NCI-H345 treated with DMSO at 0.1 percent for 48 hours (cell line): ENCODE data around the gene CSF1R.
"Not testable (repeated sequence)": the region's sequence is repeated elsewhere in the genome, so short reads cannot be mapped to it uniquely, and the experiment has no call there.

Experiments
- DNase-seq: peaks from one replicate; lab custom pipeline; 2025; ENCODE audit not compliant: unreplicated experiment; lab: John Stamatoyannopoulos, UW

The CSF1R gene

DNA sequence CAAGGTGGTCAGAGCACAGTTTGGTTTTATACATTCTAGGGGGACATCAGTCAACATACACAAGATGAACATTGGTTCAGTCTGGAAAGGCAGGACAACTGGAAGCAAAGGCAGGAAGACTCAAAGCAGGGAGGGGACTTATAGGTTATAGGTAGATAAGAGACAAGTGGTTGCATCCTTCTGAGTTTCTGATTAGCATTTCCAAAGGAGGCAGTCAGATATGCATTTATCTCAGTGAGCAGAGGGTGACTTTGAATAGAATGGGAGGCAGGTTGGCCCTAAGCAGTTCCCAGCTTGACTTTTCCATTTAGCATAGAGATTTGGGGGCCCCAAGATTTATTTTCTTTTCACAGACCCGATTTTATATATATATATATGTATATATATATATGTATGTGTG is 58.3 kb downstream of the CSF1R start:
- not testable (repeated sequence) for DNase-seq

- no peak for DNase-seq
Observed at GRCh38 chr5:150026682-150027172, 59.6 kb downstream of the CSF1R start.

GRCh38 chr5:150024346-150024984 is 61.9 kb downstream of the CSF1R start:
- no peak for DNase-seq

- no peak for DNase-seq
Observed at GRCh38 chr5:150023136-150023535, 63.2 kb downstream of the CSF1R start.

GRCh38 chr5:150022681-150023080 is 63.7 kb downstream of the CSF1R start:
- DNase-seq: no peak

DNA sequence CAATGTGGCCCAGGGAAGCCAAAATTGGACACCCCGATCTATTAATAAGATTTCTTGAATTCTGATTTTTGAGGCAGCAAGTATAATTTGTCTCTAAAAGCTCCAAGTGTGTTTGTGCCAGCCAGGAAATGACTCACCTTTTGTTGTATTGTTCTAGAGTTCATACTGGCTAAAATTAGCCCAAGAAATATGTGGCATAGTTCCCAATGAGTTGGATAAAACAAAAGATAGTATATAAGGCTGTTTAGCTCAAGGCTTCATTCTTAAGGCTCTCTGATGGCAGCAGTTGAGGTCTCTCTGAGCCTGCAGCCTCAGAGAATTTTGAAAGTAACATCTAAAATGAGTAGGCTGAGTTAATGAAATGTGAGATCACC is 64.2 kb downstream of the CSF1R start:
- no peak for DNase-seq

DNA sequence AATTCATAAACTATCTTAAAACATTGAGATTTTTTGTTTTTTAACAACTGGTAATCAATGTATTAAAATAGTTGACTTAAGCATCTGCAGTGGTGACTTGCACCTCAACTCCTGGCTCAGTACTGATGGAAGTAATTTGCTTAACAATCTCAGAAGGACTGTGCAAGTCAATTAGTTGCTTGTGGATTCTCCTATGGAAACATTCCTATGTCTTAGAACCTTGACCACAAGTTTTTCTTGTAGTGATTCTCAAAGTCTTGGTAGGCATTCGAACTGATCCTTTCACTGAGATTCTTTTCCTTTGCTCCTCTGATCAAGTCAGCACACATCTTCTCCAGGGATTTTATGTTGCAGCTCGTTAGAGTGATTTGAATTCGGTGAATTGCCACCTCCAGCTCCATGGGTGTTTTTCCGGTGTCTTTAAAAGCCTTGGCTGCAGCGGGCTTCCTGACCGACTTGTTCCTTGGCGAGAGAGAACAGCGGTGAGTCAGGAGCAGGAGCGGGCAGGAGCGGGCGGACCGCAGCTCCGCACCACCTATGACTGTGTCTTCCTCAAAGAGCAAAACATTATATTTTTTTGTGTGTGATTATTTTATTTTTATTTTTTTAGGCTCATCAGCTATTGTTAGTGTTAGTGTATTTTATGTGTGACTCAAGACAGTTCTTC is 64.7 kb downstream of the CSF1R start:
- no peak for DNase-seq

GRCh38 chr5:150020249-150020648 is 66.1 kb downstream of the CSF1R start:
- DNase-seq: no peak

DNA sequence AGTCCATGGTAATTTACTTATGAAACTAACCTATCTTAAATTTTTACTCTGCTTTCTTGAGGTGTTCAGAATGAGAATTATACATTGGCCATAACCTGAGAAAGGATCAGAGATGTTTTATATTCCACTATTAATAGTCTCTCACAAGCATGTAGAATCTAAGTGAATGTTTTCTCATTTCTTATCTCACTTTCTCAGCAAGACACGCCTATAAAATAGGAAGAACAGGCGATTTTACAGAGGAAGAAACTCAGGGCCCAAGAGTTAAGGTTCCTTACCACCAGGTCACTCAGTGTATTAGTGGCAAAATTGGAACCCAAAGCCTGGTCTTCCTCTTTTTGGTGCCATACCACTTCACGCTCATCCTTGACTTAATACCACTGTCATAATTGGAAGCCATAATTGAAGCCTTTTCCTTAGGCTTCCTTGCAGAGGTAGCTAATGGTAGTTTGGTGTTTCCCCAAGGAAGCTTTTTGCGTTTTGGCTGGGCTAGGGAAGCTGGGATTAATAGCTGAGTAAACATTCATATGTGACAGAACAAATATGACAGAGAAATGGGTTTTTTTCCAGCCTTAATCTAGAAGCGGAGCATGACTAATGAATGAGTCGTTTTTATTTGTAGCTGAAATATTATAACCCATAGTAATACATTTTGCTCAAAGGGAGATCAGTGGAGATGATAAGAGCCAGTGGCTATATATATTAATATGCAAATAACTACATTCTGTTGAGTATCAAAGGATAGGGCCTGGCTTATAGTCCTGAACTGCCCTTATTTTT is 68.9 kb downstream of the CSF1R start:
- no peak for DNase-seq

DNA sequence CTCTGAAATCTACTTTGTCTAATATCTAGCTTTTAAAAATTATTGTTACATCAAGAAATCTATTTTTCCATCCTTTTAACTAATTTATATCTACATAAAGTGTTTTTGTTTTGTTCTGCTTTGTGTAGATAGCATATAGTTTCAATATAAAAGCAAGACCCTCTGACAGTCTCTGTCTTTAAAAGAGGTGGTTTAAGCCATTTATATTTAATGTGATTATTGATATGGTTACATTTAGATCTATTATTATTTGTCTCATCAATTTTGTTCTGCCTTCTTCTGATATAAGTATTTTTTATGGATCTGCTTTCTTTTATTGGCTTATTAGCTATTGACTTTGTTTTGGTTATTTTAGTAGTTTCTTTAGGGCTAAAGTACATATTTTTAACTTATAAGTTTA is 69.8 kb downstream of the CSF1R start:
- no peak for DNase-seq

- no peak for DNase-seq
Observed at GRCh38 chr5:150015415-150015814, 70.9 kb downstream of the CSF1R start.

DNA sequence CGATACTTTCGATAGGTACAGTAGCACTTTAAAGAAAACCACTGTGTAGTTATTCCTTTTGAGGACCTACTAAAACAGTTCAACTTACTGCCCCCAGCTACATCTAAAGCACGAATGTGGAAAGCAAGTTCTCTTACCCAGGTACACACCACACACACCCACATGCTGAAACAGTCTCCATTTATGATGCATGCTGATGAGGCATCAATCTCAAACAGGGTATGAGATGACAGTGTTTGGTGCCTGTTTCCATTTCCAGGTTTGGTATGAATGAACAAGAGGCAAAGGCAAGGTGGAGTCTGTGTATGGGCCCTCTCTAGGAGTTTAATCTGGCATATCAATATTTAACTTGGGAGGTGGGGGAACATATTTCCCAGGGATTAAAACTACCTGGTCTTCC is 71.9 kb downstream of the CSF1R start:
- no peak for DNase-seq

DNA sequence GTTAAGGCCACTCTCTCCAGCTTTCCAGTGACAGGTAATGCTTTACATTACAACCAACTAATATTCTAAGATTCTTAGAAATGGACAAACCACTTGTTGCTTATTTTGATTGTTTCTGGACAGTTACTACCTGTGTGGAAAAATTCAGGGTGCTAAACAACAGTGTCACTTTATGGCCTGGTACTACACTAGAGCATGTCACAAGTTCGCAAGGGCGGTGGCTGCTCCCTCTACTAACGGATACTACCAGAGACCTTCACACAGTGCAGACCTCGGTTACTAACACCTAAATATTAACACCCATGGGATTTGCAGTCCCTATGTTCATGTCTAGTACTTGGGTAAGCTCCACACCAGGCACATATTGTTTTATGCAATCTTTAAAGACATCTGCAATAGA is 72.4 kb downstream of the CSF1R start:
- DNase-seq: no peak

DNA sequence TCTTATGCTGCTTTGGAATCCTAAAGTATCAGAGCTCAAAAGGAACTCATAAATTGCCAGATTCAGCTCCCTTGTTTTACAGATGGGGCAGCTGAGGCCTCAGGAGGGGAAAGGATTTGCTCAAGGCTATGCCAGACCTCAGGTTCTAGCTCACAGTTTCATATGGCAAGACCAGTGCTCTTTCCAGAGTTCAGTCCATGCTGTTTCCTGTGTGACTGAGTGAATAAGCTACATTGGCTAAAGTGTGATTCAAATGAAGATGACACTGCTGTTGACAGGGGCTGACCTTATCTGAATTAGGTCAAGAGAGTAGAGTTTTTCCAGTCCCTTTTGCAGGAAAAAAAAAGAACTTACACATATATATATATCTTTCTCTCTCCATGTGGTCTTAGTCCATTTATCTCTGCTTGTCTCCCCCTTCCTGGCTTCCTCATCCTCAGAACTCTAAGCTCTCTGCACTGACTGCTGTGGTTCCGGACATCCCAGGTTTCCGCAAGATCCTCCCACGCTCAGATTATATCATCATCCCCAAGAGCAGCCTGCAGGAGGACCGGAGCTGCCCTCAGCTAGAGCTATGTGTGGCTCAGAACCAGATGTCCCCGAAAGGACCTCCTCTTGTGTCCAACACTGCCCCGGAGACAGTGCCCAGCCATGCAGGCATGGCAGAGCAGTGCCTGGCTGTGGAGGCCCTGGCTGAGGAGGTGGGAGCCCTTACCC is 76.5 kb downstream of the CSF1R start:
- no peak for DNase-seq

DNA sequence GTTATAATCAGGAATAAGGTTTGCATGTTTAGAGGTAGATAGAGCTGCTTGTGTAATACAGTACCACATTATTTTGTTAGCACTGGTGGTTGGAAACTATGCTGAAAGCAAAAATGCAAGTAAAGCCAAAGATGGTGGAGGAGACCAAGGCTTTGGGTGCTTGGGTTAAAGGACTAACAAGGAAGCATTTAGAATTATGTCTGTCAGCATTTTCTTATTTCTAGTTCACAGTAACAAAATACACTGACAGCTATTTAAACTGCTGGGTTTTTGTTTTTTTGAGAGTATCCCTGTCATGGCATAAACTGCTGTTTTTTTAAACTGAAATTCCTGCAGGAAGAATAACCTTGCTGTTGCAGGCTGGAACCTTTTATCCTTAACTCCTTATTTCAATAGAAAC is 79.3 kb downstream of the CSF1R start:
- no peak for DNase-seq

DNA sequence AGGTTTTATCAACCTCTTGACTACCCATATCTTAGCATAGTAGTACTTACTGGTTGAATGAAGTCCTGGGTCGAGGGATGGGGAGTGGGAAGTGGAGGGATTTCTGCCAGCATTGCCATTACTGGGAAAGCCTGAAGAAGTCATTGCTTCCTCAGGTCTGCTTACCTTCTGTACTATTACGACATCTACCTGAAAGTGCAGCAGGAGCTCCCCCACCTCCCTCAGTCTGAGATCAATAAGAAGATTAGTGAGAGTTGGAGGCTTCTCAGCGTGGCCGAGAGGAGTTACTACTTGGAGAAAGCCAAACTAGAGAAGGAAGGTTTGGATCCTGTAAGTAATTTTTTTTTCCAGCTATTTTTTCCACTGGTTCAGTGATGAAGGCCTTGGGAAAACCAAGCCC is 80.0 kb downstream of the CSF1R start:
- DNase-seq: no peak
